Measurements from ENCODE around the gene ZNF296. TPM values are rescaled to one million over a fixed set of nuclear protein-coding genes. Genes with fewer than 3 reads are reported as not detected.
A peak's percentile ranks its signal among the peaks of the same experiment; 100 is the strongest.
"Not testable (repeated sequence)": the region's sequence is repeated elsewhere in the genome, so short reads cannot be mapped to it uniquely, and the experiment has no call there.

Gene ZNF296
- total RNA-seq, 2 experiments from 2014 or later: 4.8 TPM

GRCh38 chr19:45114116-45114515 is 37.8 kb upstream of the ZNF296 start:
- Mint-ChIP-seq H3K27ac (no peak overlapping the region), H3K36me3 (peaks cover 2% of the 10 kb centered on the region)
- POLR2A ChIA-PET: interaction anchor here (1.6 kb wide), 1 partner anchor 22 kb away, joined by 4 read pairs; no protein-coding TSS in a partner anchor

GRCh38 chr19:45113628-45114027 is 37.4 kb upstream of the ZNF296 start:
- H3K27ac Mint-ChIP-seq: no peak overlapping the region
- H3K9me3 Mint-ChIP-seq: no peaks in the 10 kb centered on the region
- no peak overlapping the region for H3K4me3 Mint-ChIP-seq
- H3K36me3 Mint-ChIP-seq: peaks cover 2% of the 10 kb centered on the region
- DNase-seq (no peak), ATAC-seq (ENCODE audit: low read depth) (no peak)
- H3K4me1 Mint-ChIP-seq: peaks cover 43% of the 10 kb centered on the region
- no peaks in the 10 kb centered on the region for H3K27me3 Mint-ChIP-seq
- POLR2A ChIA-PET: interaction anchor here (1.6 kb wide), 2 partner anchors 10 to 21 kb away, joined by 4 to 5 read pairs; no protein-coding TSS in a partner anchor

More at GRCh38 chr19:45114116-45114515, 37.8 kb upstream of the ZNF296 start:
- Mint-ChIP-seq H3K4me1 (peaks cover 48% of the 10 kb centered on the region), H3K9me3 (no peaks in the 10 kb centered on the region), H3K27me3 (no peaks in the 10 kb centered on the region), H3K4me3 (no peak overlapping the region)
- ATAC-seq (ENCODE audit: low read depth) (no peak), DNase-seq (no peak)

DNA sequence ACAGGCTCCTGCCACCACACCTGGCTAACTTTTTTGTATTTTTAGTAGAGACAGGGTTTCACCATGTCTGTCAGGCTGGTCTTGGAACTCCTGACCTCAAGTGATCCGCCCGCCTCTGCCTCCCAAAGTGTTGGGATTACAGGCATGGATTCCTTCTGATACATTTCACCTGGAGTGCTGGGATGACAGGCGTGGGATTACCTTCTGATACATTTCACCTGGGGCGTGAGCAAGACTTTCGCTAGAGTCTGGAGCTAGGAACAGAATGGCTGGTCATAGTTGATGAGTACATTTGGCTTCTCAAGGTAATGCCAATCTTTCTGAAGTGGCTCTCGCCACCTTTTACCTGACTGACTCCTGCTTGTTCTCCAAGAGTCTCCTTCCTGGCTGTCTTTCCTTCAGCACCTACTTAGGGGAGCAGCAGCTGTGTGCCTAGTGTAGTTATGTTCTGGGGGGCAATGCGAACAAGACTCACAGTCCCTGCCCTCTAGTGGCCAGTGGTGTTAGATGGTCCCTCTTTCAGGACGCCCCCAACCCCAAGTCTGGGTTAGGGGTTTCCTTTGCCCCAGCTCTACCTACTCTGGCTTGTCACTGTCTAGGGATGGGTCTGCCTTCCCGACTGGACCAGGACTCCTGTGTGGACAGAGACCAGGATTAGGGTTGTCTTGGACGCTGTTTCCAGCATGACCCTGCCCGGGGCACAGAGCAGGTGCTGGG is 36.0 kb upstream of the ZNF296 start:
- DNase-seq (no peak), ATAC-seq (ENCODE audit: low read depth) (no peak)
- POLR2A ChIA-PET: interaction anchor here (0.6 to 1.6 kb wide), 2 partner anchors 9 to 146 kb away, joined by 3 to 5 read pairs; no protein-coding TSS in a partner anchor
- H3K9me3 Mint-ChIP-seq: no peaks in the 10 kb centered on the region
- H3K4me1 Mint-ChIP-seq: peaks cover 30% of the 10 kb centered on the region
- H3K27ac Mint-ChIP-seq: no peak overlapping the region
- H3K36me3 Mint-ChIP-seq: peaks cover 2% of the 10 kb centered on the region
- H3K27me3 Mint-ChIP-seq: no peaks in the 10 kb centered on the region
- H3K4me3 Mint-ChIP-seq: no peak overlapping the region

DNA sequence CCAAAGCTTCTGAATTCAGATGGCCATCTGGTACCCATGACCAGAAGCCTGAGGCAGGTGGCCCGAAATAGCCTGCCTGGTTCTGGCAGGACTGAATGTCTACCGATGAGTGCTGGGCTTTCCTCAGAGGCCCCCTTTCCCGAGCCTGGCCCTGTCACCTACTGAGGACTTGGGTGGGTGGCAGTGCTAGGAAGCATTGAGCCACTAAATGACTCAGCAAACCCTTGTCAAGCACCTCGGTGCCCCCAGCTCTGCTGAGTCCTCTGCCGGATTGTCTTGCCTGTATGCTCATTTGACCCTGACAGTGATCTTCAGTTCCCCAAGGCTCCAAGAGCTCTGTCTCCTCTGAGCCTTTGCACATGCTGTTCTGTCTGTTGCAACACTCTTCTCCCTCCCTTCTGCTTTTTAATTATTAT is 34.6 kb upstream of the ZNF296 start:
- Mint-ChIP-seq H3K4me3 (no peak overlapping the region), H3K9me3 (no peaks in the 10 kb centered on the region), H3K36me3 (peaks cover 2% of the 10 kb centered on the region), H3K27me3 (no peaks in the 10 kb centered on the region), H3K4me1 (peaks cover 17% of the 10 kb centered on the region), H3K27ac (no peak overlapping the region)
- DNase-seq: no peak
- POLR2A ChIA-PET: no interaction called here
- ATAC-seq (ENCODE audit: low read depth): no peak

- H3K4me3 Mint-ChIP-seq: no peak overlapping the region
- no peaks in the 10 kb centered on the region for H3K36me3 Mint-ChIP-seq
- no peaks in the 10 kb centered on the region for H3K27me3 Mint-ChIP-seq
- POLR2A ChIA-PET: interaction anchor here (0.6 kb wide), 1 partner anchor 149 kb away, joined by 4 read pairs; no protein-coding TSS in a partner anchor
- H3K9me3 Mint-ChIP-seq: no peaks in the 10 kb centered on the region
- DNase-seq (no peak), ATAC-seq (ENCODE audit: low read depth) (no peak)
- no peak overlapping the region for H3K27ac Mint-ChIP-seq
- H3K4me1 Mint-ChIP-seq: peaks cover 34% of the 10 kb centered on the region
Measured at GRCh38 chr19:45107621-45108150, 31.4 kb upstream of the ZNF296 start.

DNA sequence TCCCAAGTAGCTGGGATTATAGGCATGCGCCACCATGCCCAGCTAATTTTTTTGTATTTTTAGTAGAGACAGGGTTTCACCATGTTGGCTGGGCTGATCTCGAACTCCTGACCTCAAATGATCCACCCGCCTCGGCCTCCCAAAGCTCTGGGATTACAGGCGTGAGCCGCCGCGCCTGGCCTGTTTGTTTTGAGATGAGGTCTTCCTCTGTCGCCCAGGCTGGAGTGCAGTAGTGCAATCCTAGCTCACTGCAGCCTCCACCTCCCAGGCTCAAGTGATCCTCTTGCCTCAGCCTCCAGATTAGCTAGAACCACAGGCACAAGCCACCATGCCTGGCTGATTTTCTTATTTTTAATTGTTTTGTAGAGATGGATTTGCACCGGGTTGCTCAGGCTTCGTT is 30.1 kb upstream of the ZNF296 start:
- H3K4me3 Mint-ChIP-seq; H3K9me3 Mint-ChIP-seq; DNase-seq; H3K36me3 Mint-ChIP-seq; POLR2A ChIA-PET; H3K27ac Mint-ChIP-seq; H3K27me3 Mint-ChIP-seq; ATAC-seq (ENCODE audit: low read depth): not testable (repeated sequence)
- peaks cover 37% of the 10 kb centered on the region for H3K4me1 Mint-ChIP-seq

GRCh38 chr19:45104658-45105349 is 28.5 kb upstream of the ZNF296 start:
- H3K4me3 Mint-ChIP-seq: peak overlapping the region; percentile 68
- DNase-seq: peak; percentile 42
- peak overlapping the region; percentile 84 for H3K27ac Mint-ChIP-seq
- no peak for ATAC-seq (ENCODE audit: low read depth)
- no peaks in the 10 kb centered on the region for H3K9me3 Mint-ChIP-seq
- no peaks in the 10 kb centered on the region for H3K36me3 Mint-ChIP-seq
- peaks cover 31% of the 10 kb centered on the region for H3K4me1 Mint-ChIP-seq
- POLR2A ChIA-PET: interaction anchor here (0.6 to 4.4 kb wide), 6 partner anchors 12 to 73 kb away, joined by 3 to 36 read pairs (median 4); partner anchors contain the start of genes BLOC1S3, PPP1R37 and TRAPPC6A
- H3K27me3 Mint-ChIP-seq: no peaks in the 10 kb centered on the region

GRCh38 chr19:45103508-45104319 is 27.4 kb upstream of the ZNF296 start:
- DNase-seq (no peak), ATAC-seq (ENCODE audit: low read depth) (peak; percentile 35)
- Mint-ChIP-seq H3K4me1 (peaks cover 34% of the 10 kb centered on the region), H3K27ac (peak overlapping the region; percentile 84), H3K9me3 (no peaks in the 10 kb centered on the region), H3K36me3 (no peaks in the 10 kb centered on the region), H3K27me3 (no peaks in the 10 kb centered on the region), H3K4me3 (peak overlapping the region; percentile 70)
- POLR2A ChIA-PET: interaction anchor here (0.6 to 4.4 kb wide), 10 partner anchors 9 to 229 kb away, joined by 3 to 36 read pairs (median 4); partner anchors contain the start of genes GEMIN7 and PPP1R37

DNA sequence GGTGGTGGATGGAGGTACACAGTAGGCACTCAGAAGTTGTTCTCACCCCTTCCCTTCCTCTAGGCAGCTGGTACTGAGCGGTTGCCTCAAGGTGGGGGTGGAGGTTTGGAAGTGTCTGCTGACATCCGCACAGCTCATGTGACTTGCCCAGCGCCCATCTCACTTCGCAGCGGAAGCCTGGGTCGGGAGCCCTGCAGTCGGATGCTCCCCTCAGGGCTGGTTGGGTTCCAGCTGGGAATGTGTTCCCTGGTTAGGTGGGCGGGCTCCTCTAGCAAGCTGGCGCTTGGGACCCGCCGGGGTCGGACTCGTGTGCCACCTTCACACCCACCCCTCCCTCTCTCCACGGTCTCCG is 26.9 kb upstream of the ZNF296 start:
- peak; percentile 66 for DNase-seq
- Mint-ChIP-seq H3K4me1 (peaks cover 38% of the 10 kb centered on the region), H3K9me3 (no peaks in the 10 kb centered on the region), H3K36me3 (no peaks in the 10 kb centered on the region), H3K27me3 (no peaks in the 10 kb centered on the region), H3K27ac (peak overlapping the region; percentile 77), H3K4me3 (peak overlapping the region; percentile 70)
- POLR2A ChIA-PET: interaction anchor here (0.6 to 4.4 kb wide), 10 partner anchors 10 to 61 kb away, joined by 3 to 36 read pairs (median 4); partner anchors contain the start of genes GEMIN7 and PPP1R37
- ATAC-seq (ENCODE audit: low read depth): peak; percentile 92

DNA sequence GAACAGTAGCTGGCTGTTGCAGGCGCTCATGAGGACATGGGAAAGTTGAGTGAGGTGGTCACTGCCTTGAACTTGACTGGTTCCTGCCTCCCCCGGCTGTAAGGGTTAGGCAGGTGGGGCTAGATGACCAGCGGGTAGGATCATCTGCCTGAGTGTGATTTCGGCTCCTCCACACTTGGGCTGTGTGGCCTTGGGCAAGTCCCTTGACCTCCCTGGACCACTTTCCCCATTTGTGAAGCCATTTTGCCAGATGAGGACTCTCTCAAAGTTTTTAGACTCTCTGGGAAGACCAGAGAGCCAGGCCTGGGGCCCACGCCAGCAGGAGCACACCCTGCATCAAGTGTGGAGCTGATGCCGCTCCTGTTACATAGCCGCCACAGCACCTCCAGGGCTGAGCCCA is 26.2 kb upstream of the ZNF296 start:
- Mint-ChIP-seq H3K27me3 (no peaks in the 10 kb centered on the region), H3K36me3 (no peaks in the 10 kb centered on the region), H3K4me1 (peaks cover 42% of the 10 kb centered on the region), H3K27ac (peak overlapping the region; percentile 77), H3K9me3 (no peaks in the 10 kb centered on the region), H3K4me3 (no peak overlapping the region)
- no peak for ATAC-seq (ENCODE audit: low read depth)
- DNase-seq: no peak
- POLR2A ChIA-PET: interaction anchor here (0.6 to 4.4 kb wide), 7 partner anchors 10 to 62 kb away, joined by 3 to 36 read pairs (median 5); partner anchors contain the start of genes GEMIN7 and PPP1R37

DNA sequence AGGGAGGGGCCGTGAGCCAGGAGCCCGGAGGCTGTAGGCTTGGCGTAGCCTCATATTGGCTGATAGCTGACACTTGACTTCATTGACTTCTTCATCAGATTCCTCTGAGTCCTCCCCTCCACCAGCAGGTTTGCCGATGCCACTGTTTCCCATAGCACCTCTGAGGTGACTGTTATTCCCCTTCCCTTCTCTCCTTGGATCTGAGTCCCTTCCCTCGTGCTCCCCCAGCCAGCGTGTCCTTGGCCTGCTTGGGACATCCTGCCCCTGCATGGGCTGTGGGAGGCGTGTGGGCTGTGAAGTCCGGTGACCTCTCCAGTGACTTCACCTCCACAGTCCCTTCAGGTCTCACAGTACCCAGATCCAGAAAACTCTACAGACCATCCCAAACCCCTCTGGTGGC is 25.5 kb upstream of the ZNF296 start:
- Mint-ChIP-seq H3K4me1 (peaks cover 44% of the 10 kb centered on the region), H3K27ac (peak overlapping the region; percentile 30), H3K27me3 (no peaks in the 10 kb centered on the region), H3K36me3 (no peaks in the 10 kb centered on the region), H3K9me3 (no peaks in the 10 kb centered on the region), H3K4me3 (no peak overlapping the region)
- no peak for DNase-seq
- POLR2A ChIA-PET: interaction anchor here (4.4 kb wide), 1 partner anchor 9 kb away, joined by 36 read pairs; the partner anchor contains the start of gene PPP1R37
- ATAC-seq (ENCODE audit: low read depth): no peak

GRCh38 chr19:45100846-45101252 is 24.6 kb upstream of the ZNF296 start:
- ATAC-seq (ENCODE audit: low read depth) (no peak), DNase-seq (no peak)
- Mint-ChIP-seq H3K27ac (peak overlapping the region; percentile 42), H3K9me3 (no peaks in the 10 kb centered on the region), H3K27me3 (no peaks in the 10 kb centered on the region), H3K4me1 (peaks cover 52% of the 10 kb centered on the region), H3K36me3 (peaks cover 2% of the 10 kb centered on the region), H3K4me3 (no peak overlapping the region)
- POLR2A ChIA-PET: interaction anchor here (1.3 kb wide), 1 partner anchor 24 kb away, joined by 3 read pairs; no protein-coding TSS in a partner anchor

Data from activated naive CD8-positive, alpha-beta T cell treated with anti-CD3 and anti-CD28 coated beads, Interleukin-2, amount 10 ng/mL, durations not matched to agents 7 days and 5 days (primary cell).